ENCODE measurements around the gene METTL18. TPM values are rescaled to one million over a fixed set of nuclear protein-coding genes. Genes with fewer than 3 reads are reported as not detected.
A peak's percentile ranks its signal among the peaks of the same experiment; 100 is the strongest.

METTL18 gene
- polyA plus RNA-seq, 1 of the 3 experiments (the other 2 are of a cell fraction), result 1.7 TPM

- CTCF ChIA-PET, result no interaction called here
- H3K27me3 ChIP-seq (ENCODE audit: insufficient read depth), result no peaks in the 10 kb centered on the region
- no peak overlapping the region for H2AFZ ChIP-seq (ENCODE audit: low read depth)
- peak overlapping the region; percentile 49; the same call in 1 of the 2 replicates for H3K4me2 ChIP-seq
- peaks cover 27% of the 10 kb centered on the region for H3F3A ChIP-seq (replicated peaks; ENCODE audit: insufficient read depth)
- TF ChIP-seq ELF1 (IDR thresholded peaks at IDR 0.05) (no peak), FOXM1 (IDR thresholded peaks at IDR 0.05; ENCODE audit: low read depth) (no peak)
- H3K4me1 ChIP-seq (ENCODE audit: control insufficient read depth in 1 of 2, insufficient read depth in 2 of 2, low read depth in 1 of 2, low read length in 1 of 2), result peaks cover 3 to 22% of the 10 kb centered on the region in 2 experiments; a peak in 3 of 4 replicates
- H3K79me2 ChIP-seq (ENCODE audit: insufficient read depth), result no peaks in the 10 kb centered on the region
- peak overlapping the region in 1 of 2 experiments; percentile 90; a peak in 2 of 4 replicates for H3K27ac ChIP-seq (ENCODE audit: low read depth in 2 of 2, low read length in 1 of 2)
- no peak overlapping the region for H3K4me3 ChIP-seq (ENCODE audit: low read depth in 2 of 2, low read length in 1 of 2)
- POLR2A ChIA-PET, result no interaction called here
- no peak for DNase-seq
- no peaks in the 10 kb centered on the region for H4K20me1 ChIP-seq (ENCODE audit: insufficient read depth)
- no peak overlapping the region for H3K9ac ChIP-seq
- H3K9me2 ChIP-seq, result no peaks in the 10 kb centered on the region
- no peaks in the 10 kb centered on the region for H3K36me3 ChIP-seq (replicated peaks in 1 of 2; ENCODE audit: control insufficient read depth in 1 of 2, insufficient read depth in 2 of 2, low read length in 1 of 2)
- 60% methylated on average over 2 of the region's 2 CpGs for WGBS (ENCODE audit: low lambda C conversion rate)
- no peaks in the 10 kb centered on the region for H3K9me3 ChIP-seq
Observed at GRCh38 chr1:169746550-169746949, 48.2 kb downstream of the METTL18 start.

GRCh38 chr1:169745015-169745861 is 49.5 kb downstream of the METTL18 start:
- H3K79me2 ChIP-seq (ENCODE audit: insufficient read depth), result no peaks in the 10 kb centered on the region
- no peak for DNase-seq
- H3K4me1 ChIP-seq (ENCODE audit: control insufficient read depth in 1 of 2, insufficient read depth in 2 of 2, low read depth in 1 of 2, low read length in 1 of 2), result peaks cover 3 to 32% of the 10 kb centered on the region in 2 experiments; a peak in 3 of 4 replicates
- no peaks in the 10 kb centered on the region for H3K36me3 ChIP-seq (replicated peaks in 1 of 2; ENCODE audit: control insufficient read depth in 1 of 2, insufficient read depth in 2 of 2, low read length in 1 of 2)
- peak overlapping the region; percentile 49; the same call in 1 of the 2 replicates for H3K4me2 ChIP-seq
- H4K20me1 ChIP-seq (ENCODE audit: insufficient read depth), result no peaks in the 10 kb centered on the region
- no peaks in the 10 kb centered on the region for H3K27me3 ChIP-seq (ENCODE audit: insufficient read depth)
- H3K4me3 ChIP-seq (ENCODE audit: low read depth in 2 of 2, low read length in 1 of 2), result no peak overlapping the region
- TF ChIP-seq EP300 (IDR thresholded peaks at IDR 0.05; ENCODE audit: borderline replicate concordance in 1 of 2, low read depth in 1 of 2, low read length in 1 of 2) (peak in 1 of 2 experiments; percentile 60; a peak in 2 of 4 replicates), NFIC (IDR thresholded peaks at IDR 0.05; ENCODE audit: borderline replicate concordance) (peak; percentile 57), TEAD4 (IDR thresholded peaks at IDR 0.05; ENCODE audit: borderline replicate concordance, insufficient read depth) (peak; percentile 45; the same call in 1 of the 2 replicates), GABPA (IDR thresholded peaks at IDR 0.05; ENCODE audit: low read depth) (no peak), REST (IDR thresholded peaks at IDR 0.05; ENCODE audit: low read depth, low read length) (no peak), SMC3 (IDR thresholded peaks at IDR 0.05; ENCODE audit: low read depth, low read length) (no peak), FOSL2 (IDR thresholded peaks at IDR 0.05; ENCODE audit: borderline replicate concordance, low read depth) (peak; percentile 24; the same call in 1 of the 2 replicates), CTCF (IDR thresholded peaks at IDR 0.05) (no peak), JUND (IDR thresholded peaks at IDR 0.05) (peak; percentile 35), CHD2 (IDR thresholded peaks at IDR 0.05; ENCODE audit: low read length, partially characterized antibody) (no peak), POLR2AphosphoS5 (IDR thresholded peaks at IDR 0.05; ENCODE audit: low read depth, low read length) (no peak), RFX5 (IDR thresholded peaks at IDR 0.05; ENCODE audit: low read length) (no peak), TCF12 (IDR thresholded peaks at IDR 0.05) (peak; percentile 65; the same call in 1 of the 2 replicates), RXRA (IDR thresholded peaks at IDR 0.05; ENCODE audit: borderline replicate concordance, low read depth) (0 out of 2 replicates have a peak, but pooled peaks have one; percentile 14), PBX3 (IDR thresholded peaks at IDR 0.05) (peak; percentile 57)
- H3K27ac ChIP-seq (ENCODE audit: low read depth in 2 of 2, low read length in 1 of 2), result peak overlapping the region in 1 of 2 experiments; percentile 90; a peak in 3 of 4 replicates
- peak overlapping the region; percentile 55; the same call in 1 of the 2 replicates for H2AFZ ChIP-seq (ENCODE audit: low read depth)
- CTCF ChIA-PET, result no interaction called here
- H3K9ac ChIP-seq, result peak overlapping the region; percentile 31; the same call in 1 of the 2 replicates
- no peaks in the 10 kb centered on the region for H3K9me2 ChIP-seq
- no peaks in the 10 kb centered on the region for H3K9me3 ChIP-seq
- POLR2A ChIA-PET, result no interaction called here
- WGBS (ENCODE audit: low lambda C conversion rate), result 9% methylated on average over 5 of the region's 5 CpGs
- H3F3A ChIP-seq (replicated peaks; ENCODE audit: insufficient read depth), result peaks cover 30% of the 10 kb centered on the region

Measured in SK-N-SH (cell line).